BLaER1 (cell line): ENCODE data around the gene CTNNBL1.

ENCODE experiments used
- H3K27ac ChIP-seq: shearing (Covaris generic); formaldehyde crosslinking; 2 replicates; pipeline ENCODE4 v1.8.1; 2022
- H3K27me3 ChIP-seq: shearing (Covaris generic); formaldehyde crosslinking; 2 replicates; pipeline ENCODE4 v1.8.1; 2022
- H3K36me3 ChIP-seq: shearing (Covaris generic); formaldehyde crosslinking; 2 replicates; pipeline ENCODE4 v1.8.1; 2022
- H3K4me1 ChIP-seq: shearing (Covaris generic); formaldehyde crosslinking; 2 replicates; pipeline ENCODE4 v1.8.1; 2022
- H3K4me2 ChIP-seq: shearing (Covaris generic); formaldehyde crosslinking; 2 replicates; pipeline ENCODE4 v1.8.1; 2022
- H3K4me3 ChIP-seq: shearing (Covaris generic); formaldehyde crosslinking; 2 replicates; pipeline ENCODE4 v1.8.1; 2022
- H3K9ac ChIP-seq: shearing (Covaris generic); formaldehyde crosslinking; 2 replicates; pipeline ENCODE4 v1.8.1; 2022
- H3K9me3 ChIP-seq: shearing (Covaris generic); formaldehyde crosslinking; 2 replicates; pipeline ENCODE4 v1.8.1; 2022
- H4K20me1 ChIP-seq: shearing (Covaris generic); formaldehyde crosslinking; 2 replicates; pipeline ENCODE4 v1.8.1; 2022
- Cebpa-rat ChIP-seq: shearing (Covaris generic); IDR thresholded peaks from 2 replicates; pipeline ENCODE4 v1.8.1; 2022

CTNNBL1 gene

DNA sequence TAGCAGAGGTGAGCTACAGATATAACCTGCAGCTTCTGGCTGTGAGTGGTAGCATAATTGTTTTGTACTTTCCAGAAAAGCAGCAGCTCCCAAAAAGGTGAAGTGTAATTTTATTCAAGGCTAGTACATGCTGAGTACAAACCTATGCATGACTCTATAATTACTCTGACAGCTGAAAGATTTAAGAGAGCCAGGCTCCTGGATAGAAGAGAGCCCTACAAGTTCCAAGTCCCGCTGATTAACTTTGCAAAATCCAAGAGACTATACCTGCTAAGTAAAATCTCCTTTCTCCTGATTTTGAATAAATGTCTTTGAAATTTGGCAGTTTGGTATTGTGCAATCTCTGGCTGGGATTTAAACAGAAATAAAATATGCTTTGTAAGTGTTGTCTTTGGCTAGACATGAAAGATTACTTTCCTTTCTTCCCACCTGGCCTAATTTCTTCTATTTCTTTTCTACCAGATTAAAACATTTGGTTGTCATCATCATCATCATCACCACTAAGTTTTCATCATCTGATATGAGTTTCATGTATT lies 79.5 kb downstream of the CTNNBL1 start:
- no peak overlapping the region for H3K4me2 ChIP-seq
- H3K27ac ChIP-seq: no peak overlapping the region
- no peak overlapping the region for H3K4me3 ChIP-seq
- peaks cover 48% of the 10 kb centered on the region for H3K4me1 ChIP-seq
- no peaks in the 10 kb centered on the region for H3K27me3 ChIP-seq
- H3K36me3 ChIP-seq: peaks cover 54% of the 10 kb centered on the region
- H4K20me1 ChIP-seq: no peaks in the 10 kb centered on the region
- H3K9ac ChIP-seq: no peak overlapping the region
- no peaks in the 10 kb centered on the region for H3K9me3 ChIP-seq
- peak; percentile 63; the same call in 1 of the 2 replicates for TF ChIP-seq Cebpa-rat

- Histone ChIP-seq H3K27ac (0 out of 2 replicates have a peak overlapping the region, but pooled peaks have one; percentile 31), H3K4me1 (peaks cover 56% of the 10 kb centered on the region), H3K36me3 (peaks cover 49% of the 10 kb centered on the region), H3K27me3 (no peaks in the 10 kb centered on the region), H3K4me2 (peak overlapping the region; percentile 47; the same call in 1 of the 2 replicates), H3K4me3 (no peak overlapping the region), H4K20me1 (no peaks in the 10 kb centered on the region), H3K9ac (no peak overlapping the region), H3K9me3 (no peaks in the 10 kb centered on the region)
- no peak for TF ChIP-seq Cebpa-rat
Measured at GRCh38 chr20:37774156-37774555, 80.3 kb downstream of the CTNNBL1 start.

DNA sequence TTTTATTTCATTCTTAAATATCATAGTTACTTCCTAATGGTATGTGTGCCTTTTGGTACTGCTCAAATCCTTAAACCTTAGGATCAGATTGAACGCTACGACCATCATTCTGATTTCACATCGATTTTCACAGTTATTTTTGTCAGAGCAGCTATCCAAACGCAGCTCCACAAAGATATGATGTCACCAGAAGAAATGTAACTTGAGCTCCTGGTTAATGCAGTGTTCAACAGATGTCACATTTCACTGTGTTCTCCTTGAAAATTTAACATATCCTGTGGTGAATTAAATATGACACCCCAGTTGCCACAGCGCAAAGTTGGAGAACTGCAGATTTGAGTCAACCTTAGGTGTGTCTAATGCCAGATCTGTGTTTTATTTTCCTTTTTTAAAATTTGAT lies 81.4 kb downstream of the CTNNBL1 start:
- Histone ChIP-seq H3K4me3 (no peak overlapping the region), H3K27ac (no peak overlapping the region), H3K9ac (no peak overlapping the region), H3K4me1 (peaks cover 57% of the 10 kb centered on the region), H3K9me3 (no peaks in the 10 kb centered on the region), H4K20me1 (no peaks in the 10 kb centered on the region), H3K27me3 (no peaks in the 10 kb centered on the region), H3K36me3 (peaks cover 45% of the 10 kb centered on the region), H3K4me2 (peak overlapping the region; percentile 81)
- no peak for TF ChIP-seq Cebpa-rat

DNA sequence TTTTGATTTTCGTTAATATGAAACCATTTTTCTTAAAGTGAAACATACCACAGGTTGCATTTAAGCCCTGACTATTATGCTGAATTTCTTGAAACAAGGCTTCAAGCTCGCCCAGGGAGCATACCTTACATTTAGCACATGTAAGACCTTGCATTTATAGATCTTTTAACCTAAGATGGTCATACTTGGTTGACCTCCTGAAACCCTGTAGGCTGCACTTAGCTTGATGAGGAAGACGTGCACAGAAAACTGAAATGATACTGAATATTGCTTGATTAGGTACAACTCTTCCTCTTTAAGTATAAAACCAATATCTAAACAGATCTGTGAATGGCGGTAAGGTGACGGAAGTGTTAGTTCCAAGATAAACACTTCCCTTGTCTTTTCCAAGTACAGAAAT lies 82.2 kb downstream of the CTNNBL1 start:
- Histone ChIP-seq H3K4me2 (peak overlapping the region; percentile 81), H3K4me3 (no peak overlapping the region), H3K9ac (0 out of 2 replicates have a peak overlapping the region, but pooled peaks have one; percentile 1), H3K36me3 (peaks cover 36% of the 10 kb centered on the region), H4K20me1 (no peaks in the 10 kb centered on the region), H3K4me1 (peaks cover 58% of the 10 kb centered on the region), H3K27me3 (no peaks in the 10 kb centered on the region), H3K27ac (peak overlapping the region; percentile 72), H3K9me3 (no peaks in the 10 kb centered on the region)
- TF ChIP-seq Cebpa-rat: no peak

- no peaks in the 10 kb centered on the region for H4K20me1 ChIP-seq
- H3K27me3 ChIP-seq: no peaks in the 10 kb centered on the region
- H3K9me3 ChIP-seq: no peaks in the 10 kb centered on the region
- no peak overlapping the region for H3K4me3 ChIP-seq
- no peak for TF ChIP-seq Cebpa-rat
- peak overlapping the region; percentile 81 for H3K4me2 ChIP-seq
- H3K4me1 ChIP-seq: peaks cover 63% of the 10 kb centered on the region
- H3K9ac ChIP-seq: peak overlapping the region; percentile 59; the same call in 1 of the 2 replicates
- peak overlapping the region; percentile 72 for H3K27ac ChIP-seq
- H3K36me3 ChIP-seq: peaks cover 32% of the 10 kb centered on the region
Measured at GRCh38 chr20:37776526-37776925, 82.7 kb downstream of the CTNNBL1 start.

DNA sequence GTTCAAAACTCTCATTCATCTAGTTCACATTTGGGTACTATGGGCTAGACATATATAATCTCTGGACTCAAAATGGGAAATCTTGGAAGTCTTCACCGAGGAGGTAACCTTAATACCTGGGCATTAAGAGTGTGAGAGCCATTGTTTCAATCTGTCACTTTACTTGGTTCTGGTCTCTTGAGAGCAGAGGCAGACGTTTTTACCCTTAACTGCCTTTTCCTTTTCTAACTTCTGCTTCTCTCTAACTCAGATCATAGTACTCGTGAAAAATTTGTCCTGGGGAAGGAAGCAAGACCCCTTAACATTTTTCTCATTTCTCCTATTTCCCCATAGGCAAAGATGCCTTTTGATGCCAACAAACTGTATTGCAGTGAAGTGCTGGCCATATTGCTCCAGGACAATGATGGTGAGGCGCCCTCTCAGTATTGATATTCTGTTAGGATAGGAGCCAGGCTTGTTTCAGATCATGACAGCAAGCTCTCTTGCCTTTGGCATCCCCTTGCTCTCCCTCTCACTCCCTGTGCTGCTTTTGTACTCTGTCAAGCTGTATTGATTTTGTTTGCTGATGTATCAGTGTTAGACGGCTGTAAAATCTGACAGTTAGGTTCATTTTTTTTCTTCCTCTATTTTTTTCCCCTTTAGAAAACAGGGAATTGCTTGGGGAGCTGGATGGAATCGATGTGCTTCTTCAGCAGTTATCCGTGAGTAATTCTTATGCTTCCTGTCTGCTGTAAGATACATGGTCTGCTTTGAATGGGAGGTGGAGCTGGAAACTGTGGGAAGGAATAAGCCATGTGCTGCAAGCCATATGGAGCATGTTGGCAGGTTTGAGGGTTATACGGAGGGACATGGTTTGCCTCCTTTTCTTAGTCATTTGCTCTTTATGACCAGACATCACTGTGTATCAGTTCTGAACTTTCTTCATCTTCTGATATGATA lies 83.5 kb downstream of the CTNNBL1 start:
- H3K27me3 ChIP-seq: no peaks in the 10 kb centered on the region
- peak overlapping the region; percentile 81 for H3K4me2 ChIP-seq
- H3K9me3 ChIP-seq: no peaks in the 10 kb centered on the region
- peak overlapping the region; percentile 25 for H3K4me3 ChIP-seq
- peaks cover 68% of the 10 kb centered on the region for H3K4me1 ChIP-seq
- H3K36me3 ChIP-seq: peaks cover 31% of the 10 kb centered on the region
- H4K20me1 ChIP-seq: no peaks in the 10 kb centered on the region
- peak overlapping the region; percentile 72 for H3K27ac ChIP-seq
- H3K9ac ChIP-seq: peak overlapping the region; percentile 59
- no peak for TF ChIP-seq Cebpa-rat

- H3K27me3 ChIP-seq: no peaks in the 10 kb centered on the region
- peaks cover 68% of the 10 kb centered on the region for H3K4me1 ChIP-seq
- H4K20me1 ChIP-seq: no peaks in the 10 kb centered on the region
- TF ChIP-seq Cebpa-rat: no peak
- H3K9ac ChIP-seq: no peak overlapping the region
- peaks cover 28% of the 10 kb centered on the region for H3K36me3 ChIP-seq
- peak overlapping the region; percentile 72; the same call in 1 of the 2 replicates for H3K27ac ChIP-seq
- no peak overlapping the region for H3K4me3 ChIP-seq
- H3K4me2 ChIP-seq: peak overlapping the region; percentile 81
- no peaks in the 10 kb centered on the region for H3K9me3 ChIP-seq
Measured at GRCh38 chr20:37777988-37778659, 84.3 kb downstream of the CTNNBL1 start.

GRCh38 chr20:37781626-37782025 lies 87.8 kb downstream of the CTNNBL1 start:
- Histone ChIP-seq H3K27ac (no peak overlapping the region; the same call in 1 of the 2 replicates), H4K20me1 (no peaks in the 10 kb centered on the region), H3K4me3 (no peak overlapping the region), H3K27me3 (no peaks in the 10 kb centered on the region), H3K4me2 (peak overlapping the region; percentile 35), H3K4me1 (peaks cover 42% of the 10 kb centered on the region), H3K9ac (no peak overlapping the region), H3K36me3 (peaks cover 44% of the 10 kb centered on the region), H3K9me3 (peaks cover 6% of the 10 kb centered on the region; the same call in 1 of the 2 replicates)
- no peak for TF ChIP-seq Cebpa-rat

DNA sequence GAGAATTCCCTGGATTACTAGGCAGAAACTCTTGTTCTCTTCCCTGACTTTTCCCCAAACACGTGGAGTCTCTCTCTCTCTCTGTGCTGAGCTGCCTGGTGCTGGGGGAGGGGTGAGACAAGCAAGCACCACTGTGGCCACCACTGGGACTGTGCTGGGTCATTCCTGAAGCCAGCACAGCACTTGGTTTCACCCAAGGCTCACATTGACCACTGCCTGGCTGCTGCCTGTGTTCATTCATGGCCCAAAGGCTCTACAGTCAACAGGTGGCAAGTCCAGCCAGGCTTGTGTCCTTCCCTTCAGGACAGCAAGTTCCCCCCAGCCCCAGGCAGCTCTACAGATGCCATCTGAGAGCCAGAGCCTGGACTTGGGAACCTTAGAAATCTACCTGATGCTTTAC lies 92.2 kb downstream of the CTNNBL1 start:
- Histone ChIP-seq H3K4me3 (no peak overlapping the region), H3K9me3 (peaks cover 6% of the 10 kb centered on the region; the same call in 1 of the 2 replicates), H3K27me3 (no peaks in the 10 kb centered on the region), H3K27ac (no peak overlapping the region), H3K9ac (no peak overlapping the region), H3K36me3 (peaks cover 37% of the 10 kb centered on the region), H3K4me2 (no peak overlapping the region), H3K4me1 (peaks cover 47% of the 10 kb centered on the region), H4K20me1 (no peaks in the 10 kb centered on the region)
- no peak for TF ChIP-seq Cebpa-rat

GRCh38 chr20:37789408-37789807 lies 95.6 kb downstream of the CTNNBL1 start:
- Histone ChIP-seq H3K9me3 (peaks cover 38% of the 10 kb centered on the region), H3K4me3 (peak overlapping the region; percentile 40)

More at GRCh38 chr20:37789408-37789807, 95.6 kb downstream of the CTNNBL1 start:
- no peaks in the 10 kb centered on the region for H4K20me1 ChIP-seq
- H3K36me3 ChIP-seq: peaks cover 48% of the 10 kb centered on the region
- no peaks in the 10 kb centered on the region for H3K27me3 ChIP-seq
- TF ChIP-seq Cebpa-rat: no peak
- H3K4me2 ChIP-seq: peak overlapping the region; percentile 80
- peak overlapping the region; percentile 79 for H3K27ac ChIP-seq
- peaks cover 45% of the 10 kb centered on the region for H3K4me1 ChIP-seq
- H3K9ac ChIP-seq: peak overlapping the region; percentile 74
